Activated B cell treated with CpG ODN at 0.5 μM for 24 hours (primary cell): ENCODE measurements around the gene AGPAT1. TPM values are rescaled to one million over a fixed set of nuclear protein-coding genes. Genes with fewer than 3 reads are reported as not detected.
"Not testable (repeated sequence)": the region's sequence is repeated elsewhere in the genome, so short reads cannot be mapped to it uniquely, and the experiment has no call there.

ENCODE experiments used
- ATAC-seq: fragments of 200-7000 bp; cut with Tn5 transposase; one replicate; pipeline ENCODE4 v1.10.0; 2021; ENCODE audit warnings: low read depth, mild to moderate bottlenecking, moderate library complexity
- CTCF ChIA-PET: fragments of 350-600 bp; sonication (Branson Sonifier 250); formaldehyde crosslinking; loops from one replicate; lab custom pipeline; 2021; ENCODE audit warnings: antibody characterized with exemption; lab: Charles Lee
- POLR2A ChIA-PET: fragments of 350-600 bp; sonication (Branson Sonifier 250); formaldehyde crosslinking; loops from one replicate; lab custom pipeline; 2021; ENCODE audit warnings: antibody characterized with exemption; lab: Charles Lee
- DNase-seq: peaks from one replicate; pipeline ENCODE4 v3.0.0; 2022
- H3K27ac Mint-ChIP-seq: one replicate; pipeline ENCODE4 v1.8.0; 2020; ENCODE audit warnings: mixed read lengths
- H3K27me3 Mint-ChIP-seq: one replicate; pipeline ENCODE4 v1.8.0; 2021; ENCODE audit warnings: mixed read lengths
- H3K36me3 Mint-ChIP-seq: one replicate; pipeline ENCODE4 v1.8.0; 2021; ENCODE audit warnings: low read depth, mixed read lengths
- H3K4me1 Mint-ChIP-seq: one replicate; pipeline ENCODE4 v1.8.0; 2021; ENCODE audit warnings: mixed read lengths
- H3K4me3 Mint-ChIP-seq: one replicate; pipeline ENCODE4 v1.8.0; 2020; ENCODE audit warnings: mild to moderate bottlenecking, mixed read lengths
- H3K9me3 Mint-ChIP-seq: one replicate; pipeline ENCODE4 v1.8.0; 2020; ENCODE audit warnings: mixed read lengths
- intact Hi-C: fragments of 100-400 bp; cut with micrococcal nuclease; formaldehyde crosslinking; loops from one replicate; pipeline ENCODE4 v1.15.1; 2024
- total RNA-seq: library from RNA; stranded (reverse); gene quantifications from 2 replicates; pipeline ENCODE4 v1.2.3, GENCODE V29; 2022
- TF ChIP-seq, protein P1 (sequence below): fragments of 200-600 bp; IDR thresholded peaks from one replicate; pipeline ENCODE4 v1.8.0; 2022; ENCODE audit warnings: antibody characterized with exemption, mild to moderate bottlenecking

Gene AGPAT1
- total RNA-seq, 1 donor from 2014 or later = 26.4 TPM

DNA sequence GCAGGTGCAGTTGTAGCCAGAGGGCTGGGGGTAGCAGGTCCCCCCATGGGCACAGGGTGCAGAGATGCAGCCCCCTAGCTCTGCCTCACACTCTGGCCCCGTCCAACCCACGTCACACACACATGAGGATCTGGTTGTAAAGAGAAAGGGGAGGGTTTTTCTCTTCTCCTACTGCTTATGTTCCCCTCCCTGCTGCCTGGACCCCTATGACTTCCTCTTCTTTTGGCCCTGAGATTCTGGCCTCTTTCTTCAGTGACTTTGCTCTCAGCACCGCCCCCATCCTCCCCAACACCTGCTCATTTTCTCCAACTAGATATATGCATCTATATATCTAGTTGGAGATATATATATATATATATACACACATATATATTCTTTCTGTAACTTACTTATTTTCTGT lies 38.2 kb upstream of the AGPAT1 start:
- H3K4me3 Mint-ChIP-seq = no peak overlapping the region
- H3K27ac Mint-ChIP-seq = no peak overlapping the region
- CTCF ChIA-PET = no interaction called here

GRCh38 chr6:32213649-32214048 lies 37.8 kb upstream of the AGPAT1 start:
- H3K9me3 Mint-ChIP-seq = no peaks in the 10 kb centered on the region
- peaks cover 5% of the 10 kb centered on the region for H3K4me1 Mint-ChIP-seq
- H3K27ac Mint-ChIP-seq = no peak overlapping the region
- H3K4me3 Mint-ChIP-seq = no peak overlapping the region
- POLR2A ChIA-PET = no interaction called here
- TF ChIP-seq, protein P1, sequence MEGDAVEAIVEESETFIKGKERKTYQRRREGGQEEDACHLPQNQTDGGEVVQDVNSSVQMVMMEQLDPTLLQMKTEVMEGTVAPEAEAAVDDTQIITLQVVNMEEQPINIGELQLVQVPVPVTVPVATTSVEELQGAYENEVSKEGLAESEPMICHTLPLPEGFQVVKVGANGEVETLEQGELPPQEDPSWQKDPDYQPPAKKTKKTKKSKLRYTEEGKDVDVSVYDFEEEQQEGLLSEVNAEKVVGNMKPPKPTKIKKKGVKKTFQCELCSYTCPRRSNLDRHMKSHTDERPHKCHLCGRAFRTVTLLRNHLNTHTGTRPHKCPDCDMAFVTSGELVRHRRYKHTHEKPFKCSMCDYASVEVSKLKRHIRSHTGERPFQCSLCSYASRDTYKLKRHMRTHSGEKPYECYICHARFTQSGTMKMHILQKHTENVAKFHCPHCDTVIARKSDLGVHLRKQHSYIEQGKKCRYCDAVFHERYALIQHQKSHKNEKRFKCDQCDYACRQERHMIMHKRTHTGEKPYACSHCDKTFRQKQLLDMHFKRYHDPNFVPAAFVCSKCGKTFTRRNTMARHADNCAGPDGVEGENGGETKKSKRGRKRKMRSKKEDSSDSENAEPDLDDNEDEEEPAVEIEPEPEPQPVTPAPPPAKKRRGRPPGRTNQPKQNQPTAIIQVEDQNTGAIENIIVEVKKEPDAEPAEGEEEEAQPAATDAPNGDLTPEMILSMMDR = no peak
- ATAC-seq (no peak), DNase-seq (no peak)
- intact Hi-C loops = no loop called here
- H3K36me3 Mint-ChIP-seq = no peaks in the 10 kb centered on the region
- CTCF ChIA-PET = no interaction called here
- H3K27me3 Mint-ChIP-seq = no peaks in the 10 kb centered on the region

More for the DNA sequence above, 38.2 kb upstream of the AGPAT1 start:
- POLR2A ChIA-PET = interaction anchor here (0.6 kb wide), 1 partner anchor 17 kb away, joined by 3 read pairs; no protein-coding TSS in a partner anchor
- no peaks in the 10 kb centered on the region for H3K9me3 Mint-ChIP-seq
- H3K36me3 Mint-ChIP-seq = no peaks in the 10 kb centered on the region
- no peak for DNase-seq
- TF ChIP-seq, protein P1 = no peak
- H3K4me1 Mint-ChIP-seq = peaks cover 5% of the 10 kb centered on the region
- no peaks in the 10 kb centered on the region for H3K27me3 Mint-ChIP-seq
- no peak for ATAC-seq
- intact Hi-C loops = no loop called here

DNA sequence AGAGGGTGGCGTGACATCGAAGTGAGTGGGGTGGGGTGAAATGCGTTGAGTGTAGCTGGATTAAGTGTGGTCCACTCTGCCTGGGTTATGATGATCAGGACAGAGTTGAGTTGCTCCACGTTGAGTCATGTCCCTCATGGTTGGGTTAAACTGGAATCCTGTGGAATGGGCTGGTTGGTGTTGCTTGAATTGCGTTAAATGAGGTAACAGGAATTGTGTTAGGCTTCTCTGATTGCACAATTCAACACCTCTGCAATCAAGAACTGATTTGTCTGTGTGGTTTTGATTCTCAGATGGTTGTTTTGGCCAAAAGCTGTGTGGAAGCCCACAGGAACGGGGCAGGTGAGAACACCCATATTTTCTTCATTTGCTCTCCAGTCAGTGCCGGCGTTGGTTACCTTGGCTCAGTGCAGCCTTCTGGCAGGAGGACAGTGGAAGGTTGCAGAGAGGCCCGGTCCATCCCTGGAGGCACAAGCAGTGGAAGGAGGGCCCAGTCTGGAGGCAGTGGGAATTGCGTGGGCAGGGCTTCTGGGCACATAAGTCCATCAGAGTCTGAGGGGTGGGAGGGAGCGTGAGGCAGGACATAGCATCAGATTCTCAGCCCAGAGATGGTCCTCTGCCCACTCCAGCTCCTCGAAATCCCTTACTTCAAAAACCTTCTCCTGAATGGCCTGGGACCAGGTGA lies 36.3 kb upstream of the AGPAT1 start:
- DNase-seq = no peak
- POLR2A ChIA-PET = interaction anchor here (1.0 kb wide), 1 partner anchor 17 kb away, joined by 3 read pairs; no protein-coding TSS in a partner anchor
- H3K36me3 Mint-ChIP-seq = no peaks in the 10 kb centered on the region
- no peaks in the 10 kb centered on the region for H3K27me3 Mint-ChIP-seq
- TF ChIP-seq, protein P1 = no peak
- H3K9me3 Mint-ChIP-seq = no peaks in the 10 kb centered on the region
- no peak for ATAC-seq
- CTCF ChIA-PET = interaction anchor here (0.8 kb wide), 1 partner anchor 93 kb away, joined by 4 read pairs; no protein-coding TSS in a partner anchor
- H3K4me1 Mint-ChIP-seq = peaks cover 10% of the 10 kb centered on the region
- intact Hi-C loops = no loop called here
- H3K27ac Mint-ChIP-seq = no peak overlapping the region
- no peak overlapping the region for H3K4me3 Mint-ChIP-seq

- H3K4me3 Mint-ChIP-seq, intact Hi-C loops, H3K27ac Mint-ChIP-seq: not testable (repeated sequence)
These were observed 35.5 kb upstream of the AGPAT1 start for GRCh38 chr6:32211432-32211831.

GRCh38 chr6:32210191-32210601 lies 34.3 kb upstream of the AGPAT1 start:
- intact Hi-C loops = no loop called here
- DNase-seq (no peak), ATAC-seq (no peak)
- Mint-ChIP-seq H3K4me3 (no peak overlapping the region), H3K9me3 (no peaks in the 10 kb centered on the region), H3K4me1 (peaks cover 10% of the 10 kb centered on the region), H3K36me3 (no peaks in the 10 kb centered on the region), H3K27me3 (no peaks in the 10 kb centered on the region), H3K27ac (no peak overlapping the region)
- POLR2A ChIA-PET = no interaction called here
- CTCF ChIA-PET = no interaction called here
- TF ChIP-seq, protein P1 = no peak

More at GRCh38 chr6:32211432-32211831, 35.5 kb upstream of the AGPAT1 start:
- ATAC-seq, H3K4me1 Mint-ChIP-seq, DNase-seq, H3K36me3 Mint-ChIP-seq, H3K9me3 Mint-ChIP-seq, H3K27me3 Mint-ChIP-seq: not testable (repeated sequence)
- CTCF ChIA-PET = interaction anchor here (0.8 kb wide), 1 partner anchor 93 kb away, joined by 4 read pairs; no protein-coding TSS in a partner anchor
- POLR2A ChIA-PET = interaction anchor here (1.0 kb wide), 1 partner anchor 16 kb away, joined by 3 read pairs; no protein-coding TSS in a partner anchor
